ENCODE measurements around the gene CELSR2.
"Not testable (repeated sequence)": the region's sequence is repeated elsewhere in the genome, so short reads cannot be mapped to it uniquely, and the experiment has no call there.

Gene CELSR2

GRCh38 chr1:109281680-109282496 is 32.5 kb downstream of the CELSR2 start:
- DNase-seq: no peak

GRCh38 chr1:109282497-109282951 is 33.2 kb downstream of the CELSR2 start:
- DNase-seq: no peak

GRCh38 chr1:109282952-109283747 is 33.8 kb downstream of the CELSR2 start, which contains the start of gene PSRC1:
Gene PSRC1 (minus strand): TSS chr1:109283145.
- peak; percentile 92 for DNase-seq

GRCh38 chr1:109283748-109284600 is 34.6 kb downstream of the CELSR2 start:
- no peak for DNase-seq

- DNase-seq: not testable (repeated sequence)
Measured at GRCh38 chr1:109286762-109287161, 37.4 kb downstream of the CELSR2 start.

- DNase-seq: no peak
Measured at GRCh38 chr1:109290137-109290536, 40.8 kb downstream of the CELSR2 start.

- DNase-seq: no peak
Measured at GRCh38 chr1:109290998-109291397, 41.7 kb downstream of the CELSR2 start.

GRCh38 chr1:109292364-109292763 is 43.0 kb downstream of the CELSR2 start:
- DNase-seq: no peak

GRCh38 chr1:109293026-109293425 is 43.7 kb downstream of the CELSR2 start:
- DNase-seq: no peak

GRCh38 chr1:109294481-109294880 is 45.1 kb downstream of the CELSR2 start:
- no peak for DNase-seq

GRCh38 chr1:109295712-109296415 is 46.5 kb downstream of the CELSR2 start:
- no peak for DNase-seq

- no peak for DNase-seq
Measured at GRCh38 chr1:109296782-109297181, 47.4 kb downstream of the CELSR2 start.

- DNase-seq: no peak
Measured at GRCh38 chr1:109298666-109299557, 49.6 kb downstream of the CELSR2 start.

- no peak for DNase-seq
Measured at GRCh38 chr1:109299558-109300343, 50.4 kb downstream of the CELSR2 start.

- DNase-seq: no peak
Measured at GRCh38 chr1:109300650-109301151, 51.4 kb downstream of the CELSR2 start.

- no peak for DNase-seq
Measured at GRCh38 chr1:109301874-109302273, 52.5 kb downstream of the CELSR2 start.

GRCh38 chr1:109304226-109304920 is 55.0 kb downstream of the CELSR2 start:
- no peak for DNase-seq

GRCh38 chr1:109305991-109306390 is 56.7 kb downstream of the CELSR2 start:
- DNase-seq: not testable (repeated sequence)

GRCh38 chr1:109306832-109307273 is 57.5 kb downstream of the CELSR2 start, which contains the start of gene MYBPHL:
Gene MYBPHL (minus strand): TSS chr1:109307011. CDS start chr1:109306991, 20 bp downstream.
- DNase-seq: no peak
